Fibroblast of mammary gland (primary cell): ENCODE measurements around the gene RCAN1.

ENCODE experiments used
- DNase-seq: peaks from one replicate; pipeline ENCODE4 v3.0.0-alpha.2; 2010; ENCODE audit warnings: low read depth
- H3K4me3 ChIP-seq: 2 replicates; pipeline ENCODE4 v1.5.1; 2011; ENCODE audit warnings: low read depth, mild to moderate bottlenecking, low read length, moderate library complexity; ENCODE audit not compliant: control insufficient read depth
- CTCF ChIP-seq: conservative IDR thresholded peaks from 2 replicates; pipeline ENCODE4 v1.5.1; 2011; ENCODE audit warnings: low read depth, low read length, inconsistent platforms; ENCODE audit not compliant: control insufficient read depth, insufficient read depth

RCAN1 gene

DNA sequence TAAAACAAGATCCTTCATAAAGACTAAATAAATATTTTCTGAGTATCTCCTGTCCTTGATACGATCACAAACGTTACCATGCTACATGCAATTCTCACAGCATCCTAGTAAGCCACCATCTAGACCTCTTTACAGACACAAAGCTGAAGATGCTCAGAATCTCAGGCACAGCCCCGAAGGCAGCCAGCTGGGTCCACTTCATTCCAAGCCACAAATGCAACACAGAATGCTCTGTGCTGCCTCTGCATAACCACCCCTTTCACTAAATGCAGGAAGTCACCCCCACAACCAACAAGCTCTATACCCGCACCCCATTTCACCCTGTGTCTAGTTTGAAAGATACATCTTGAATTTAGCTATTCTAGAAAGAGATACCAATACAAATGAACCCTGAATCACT lies 12.9 kb downstream of the RCAN1 start:
- H3K4me3 ChIP-seq: no peak overlapping the region
- DNase-seq: no peak
- no peak for TF ChIP-seq CTCF

- H3K4me3 ChIP-seq: no peak overlapping the region
- no peak for TF ChIP-seq CTCF
- DNase-seq: peak; percentile 12
Measured at GRCh38 chr21:34599534-34600101, 15.3 kb downstream of the RCAN1 start.

GRCh38 chr21:34598931-34599400 lies 15.9 kb downstream of the RCAN1 start:
- peak; percentile 81 for DNase-seq
- TF ChIP-seq CTCF: no peak
- H3K4me3 ChIP-seq: no peak overlapping the region

- no peak for TF ChIP-seq CTCF
- H3K4me3 ChIP-seq: no peak overlapping the region
- DNase-seq: no peak
Measured at GRCh38 chr21:34597406-34597805, 17.5 kb downstream of the RCAN1 start.

GRCh38 chr21:34596561-34597271 lies 18.2 kb downstream of the RCAN1 start:
- H3K4me3 ChIP-seq: no peak overlapping the region
- TF ChIP-seq CTCF: no peak
- DNase-seq: no peak

DNA sequence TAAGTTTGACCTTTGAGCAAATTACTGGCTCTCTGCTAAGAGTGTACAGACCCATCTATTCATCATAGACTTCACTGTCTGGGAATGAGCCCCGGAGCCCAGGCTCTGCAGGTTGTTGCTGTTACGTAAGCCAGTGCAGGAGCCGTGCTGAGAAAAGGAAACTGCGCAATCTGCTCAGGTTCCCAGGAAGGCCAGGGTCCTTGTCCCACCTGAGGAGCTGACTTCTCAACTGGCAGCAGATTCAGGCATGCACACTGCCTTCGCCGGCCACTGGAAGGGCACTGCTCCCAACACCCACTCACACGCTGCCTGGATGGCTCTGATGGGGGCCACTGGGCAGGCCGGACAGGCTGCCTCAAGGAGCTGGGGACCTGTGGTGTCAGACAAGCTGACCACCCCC lies 19.5 kb downstream of the RCAN1 start:
- no peak overlapping the region for H3K4me3 ChIP-seq
- no peak for DNase-seq
- no peak for TF ChIP-seq CTCF
